Suprapubic skin (tissue), 3 donors: ENCODE data around the gene UBFD1.

Source experiments
- POLR2A ChIP-seq, 2 donors: fragments of 450-650 bp; IDR thresholded peaks; one replicate each; pipeline ENCODE4 v1.6.1; 2017; ENCODE audit warnings: antibody characterized with exemption in 2 of 2, mild to moderate bottlenecking in 2 of 2, moderate library complexity in 2 of 2
- TF ChIP-seq, protein P1 (sequence below), 2 donors: fragments of 200-600 bp in 1 of 2; fragments of 450-650 bp in 1 of 2; sonication (generic) in 1 of 2; IDR thresholded peaks; one replicate each; pipeline ENCODE4 v1.5.1; 2016 to 2019; ENCODE audit warnings: antibody characterized with exemption in 2 of 2, mild to moderate bottlenecking in 1 of 2, moderate library complexity in 1 of 2

DNA sequence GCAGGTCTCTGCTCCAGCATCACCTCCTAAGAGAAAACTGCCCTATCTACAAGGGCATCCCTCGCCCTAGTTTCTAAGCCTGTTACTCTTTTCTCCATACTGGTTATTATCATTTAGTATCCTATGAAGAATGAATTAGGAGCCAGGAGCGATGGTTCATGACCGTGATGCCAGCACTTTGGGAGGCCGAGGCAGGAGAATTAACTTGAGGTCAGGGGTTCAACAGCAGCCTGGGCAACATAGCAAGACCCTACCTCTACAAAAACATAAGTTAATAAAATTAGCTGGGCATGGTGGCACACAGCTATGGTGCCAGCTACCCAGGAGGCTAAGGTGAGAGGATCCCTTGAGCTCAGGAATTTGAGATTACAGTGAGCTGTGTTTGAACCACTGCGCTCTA lies 7.6 kb upstream of the UBFD1 start:
- TF ChIP-seq, protein P1, sequence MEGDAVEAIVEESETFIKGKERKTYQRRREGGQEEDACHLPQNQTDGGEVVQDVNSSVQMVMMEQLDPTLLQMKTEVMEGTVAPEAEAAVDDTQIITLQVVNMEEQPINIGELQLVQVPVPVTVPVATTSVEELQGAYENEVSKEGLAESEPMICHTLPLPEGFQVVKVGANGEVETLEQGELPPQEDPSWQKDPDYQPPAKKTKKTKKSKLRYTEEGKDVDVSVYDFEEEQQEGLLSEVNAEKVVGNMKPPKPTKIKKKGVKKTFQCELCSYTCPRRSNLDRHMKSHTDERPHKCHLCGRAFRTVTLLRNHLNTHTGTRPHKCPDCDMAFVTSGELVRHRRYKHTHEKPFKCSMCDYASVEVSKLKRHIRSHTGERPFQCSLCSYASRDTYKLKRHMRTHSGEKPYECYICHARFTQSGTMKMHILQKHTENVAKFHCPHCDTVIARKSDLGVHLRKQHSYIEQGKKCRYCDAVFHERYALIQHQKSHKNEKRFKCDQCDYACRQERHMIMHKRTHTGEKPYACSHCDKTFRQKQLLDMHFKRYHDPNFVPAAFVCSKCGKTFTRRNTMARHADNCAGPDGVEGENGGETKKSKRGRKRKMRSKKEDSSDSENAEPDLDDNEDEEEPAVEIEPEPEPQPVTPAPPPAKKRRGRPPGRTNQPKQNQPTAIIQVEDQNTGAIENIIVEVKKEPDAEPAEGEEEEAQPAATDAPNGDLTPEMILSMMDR (IDR thresholded peaks at IDR 0.05) = no peak
- no peak for TF ChIP-seq POLR2A (IDR thresholded peaks at IDR 0.05)
